H1 (cell line): ENCODE results near the gene PSMB9. TPM values are rescaled to one million over a fixed set of nuclear protein-coding genes. Genes with fewer than 3 reads are reported as not detected.

ENCODE experiments used
- CTCF ChIA-PET: fragments of 300-600 bp; sonication (Branson Sonifier 250); formaldehyde crosslinking; loops from one replicate; lab custom pipeline; 2021; ENCODE audit not compliant: partially characterized antibody; lab: Charles Lee
- POLR2A ChIA-PET: fragments of 300-600 bp; sonication (Branson Sonifier 250); formaldehyde crosslinking; loops from one replicate; lab custom pipeline; 2021; ENCODE audit warnings: inconsistent platforms; ENCODE audit not compliant: partially characterized antibody; lab: Charles Lee
- DNase-seq, 2 experiments: peaks; one replicate each; pipeline versions ENCODE4 v3.0.0 to v3.0.0-alpha.2; 2010 to 2022; ENCODE audit warnings: low spot score in 2 of 2, low read depth in 1 of 2, mixed read lengths in 1 of 2
- FAIRE-seq: peaks from 2 replicates; lab custom pipeline; 2011; peaks lifted over from hg19 to GRCh38; lab: Jason Lieb, UNC
- H2AFZ ChIP-seq: 2 replicates; pipeline ENCODE4 v1.8.1; 2012; ENCODE audit warnings: low read length, inconsistent platforms
- H2AK5ac ChIP-seq: 2 replicates; pipeline ENCODE4 v1.6.1; 2013; ENCODE audit warnings: low read depth, low read length
- H2BK120ac ChIP-seq: replicated peaks from 2 replicates; pipeline ENCODE3; 2013; ENCODE audit warnings: low read depth, low read length, inconsistent platforms
- H2BK12ac ChIP-seq: 2 replicates; pipeline ENCODE4 v1.6.1; 2013; ENCODE audit warnings: low read depth, low read length
- H2BK15ac ChIP-seq: 2 replicates; pipeline ENCODE4 v1.6.1; 2013; ENCODE audit warnings: low read length
- H2BK20ac ChIP-seq: 2 replicates; pipeline ENCODE4 v1.6.1; 2013; ENCODE audit warnings: low read length
- H2BK5ac ChIP-seq: 2 replicates; pipeline ENCODE4 v1.6.1; 2013; ENCODE audit warnings: low read depth, low read length
- H3K14ac ChIP-seq: 2 replicates; pipeline ENCODE4 v1.6.1; 2013; ENCODE audit warnings: inconsistent platforms; ENCODE audit not compliant: insufficient read length
- H3K18ac ChIP-seq: 2 replicates; pipeline ENCODE4 v1.6.1; 2013; ENCODE audit warnings: low read length; ENCODE audit errors: extremely low read depth
- H3K23ac ChIP-seq: 2 replicates; pipeline ENCODE4 v1.6.1; 2013; ENCODE audit warnings: inconsistent platforms; ENCODE audit not compliant: insufficient read length
- H3K23me2 ChIP-seq: 2 replicates; pipeline ENCODE4 v1.6.1; 2013; ENCODE audit warnings: low read depth, low read length
- H3K27ac ChIP-seq: 2 replicates; pipeline ENCODE4 v1.6.1; 2011; ENCODE audit warnings: low read depth, low read length, inconsistent platforms
- H3K27me3 ChIP-seq, 4 experiments: replicated peaks in 1 of 4; 1 replicate in 1 of 4; 2 replicates in 3 of 4; pipeline versions ENCODE4 v1.6.1 to v1.8.1; 2011 to 2013; ENCODE audit warnings: low read length in 3 of 4, mild to moderate bottlenecking in 3 of 4, inconsistent platforms in 2 of 4, mixed read lengths in 2 of 4, moderate library complexity in 1 of 4; ENCODE audit not compliant: control insufficient read depth in 3 of 4, insufficient read depth in 3 of 4; ENCODE audit errors: extremely low read depth in 1 of 4
- H3K36me3 ChIP-seq, 4 experiments: 2 replicates each; pipeline versions ENCODE4 v1.6.1 to v1.8.1; 2011 to 2013; ENCODE audit warnings: mild to moderate bottlenecking in 4 of 4, low read length in 3 of 4, moderate library complexity in 2 of 4, control low read depth in 1 of 4, inconsistent platforms in 1 of 4; ENCODE audit not compliant: insufficient read depth in 4 of 4, control insufficient read depth in 2 of 4
- H3K4ac ChIP-seq: replicated peaks from 2 replicates; pipeline ENCODE3; 2013; ENCODE audit warnings: low read length, low read depth, mixed read lengths, inconsistent platforms; ENCODE audit not compliant: insufficient read length
- H3K4me1 ChIP-seq, 4 experiments: replicated peaks in 1 of 4; 1 replicate in 1 of 4; 2 replicates in 3 of 4; pipeline versions ENCODE4 v1.6.1 to v1.8.1; 2011 to 2013; ENCODE audit warnings: low read length in 3 of 4, inconsistent platforms in 2 of 4, mixed read lengths in 1 of 4; ENCODE audit not compliant: insufficient read depth in 4 of 4, control insufficient read depth in 3 of 4
- H3K4me2 ChIP-seq, 2 experiments: 2 replicates each; pipeline versions ENCODE4 v1.6.1 to v1.8.1; 2011 to 2013; ENCODE audit warnings: low read depth in 2 of 2, low read length in 2 of 2, control low read depth in 1 of 2, inconsistent platforms in 1 of 2, mild to moderate bottlenecking in 1 of 2; ENCODE audit not compliant: insufficient read depth in 1 of 2
- H3K4me3 ChIP-seq, 4 experiments: fragments of 200-600, 300-600 bp in 1 of 4; sonication (generic), shearing (Covaris generic), sonication (Bioruptor Twin) in 1 of 4; 2 replicates each; pipeline versions ENCODE4 v1.5.1 to v1.8.1; 2011 to 2016; ENCODE audit warnings: low read length in 4 of 4, low read depth in 3 of 4, control low read depth in 2 of 4, inconsistent platforms in 2 of 4, mild to moderate bottlenecking in 2 of 4, mixed read lengths in 1 of 4, moderate library complexity in 1 of 4; ENCODE audit not compliant: insufficient read depth in 2 of 4; ENCODE audit errors: extremely low read depth in 1 of 4
- H3K56ac ChIP-seq: replicated peaks from 2 replicates; pipeline ENCODE3; 2013; ENCODE audit warnings: low read depth, mild to moderate bottlenecking, mixed read lengths, low read length, inconsistent platforms; ENCODE audit not compliant: insufficient read length
- H3K79me1 ChIP-seq: 2 replicates; pipeline ENCODE4 v1.6.1; 2013; ENCODE audit warnings: low read depth, low read length, control low read depth
- H3K79me2 ChIP-seq, 2 experiments: 2 replicates each; pipeline versions ENCODE4 v1.6.1 to v1.8.1; 2012 to 2013; ENCODE audit warnings: low read length in 2 of 2, mild to moderate bottlenecking in 2 of 2, inconsistent platforms in 1 of 2; ENCODE audit not compliant: insufficient read depth in 2 of 2, control insufficient read depth in 1 of 2
- H3K9ac ChIP-seq, 4 experiments: replicated peaks in 1 of 4; 1 replicate in 1 of 4; 2 replicates in 3 of 4; pipeline versions ENCODE4 v1.6.1 to v1.8.1; 2011 to 2013; ENCODE audit warnings: low read depth in 3 of 4, low read length in 3 of 4, control low read depth in 2 of 4, mild to moderate bottlenecking in 2 of 4, moderate library complexity in 2 of 4, inconsistent platforms in 1 of 4; ENCODE audit errors: extremely low read depth in 1 of 4
- H3K9me3 ChIP-seq, 2 experiments: 2 replicates each; pipeline versions ENCODE4 v1.6.1 to v1.8.1; 2012 to 2013; ENCODE audit warnings: mild to moderate bottlenecking in 2 of 2, moderate library complexity in 2 of 2, control low read depth in 1 of 2, inconsistent platforms in 1 of 2, low read depth in 1 of 2, low read length in 1 of 2, mixed read lengths in 1 of 2; ENCODE audit not compliant: insufficient read depth in 2 of 2
- H4K20me1 ChIP-seq, 2 experiments: replicated peaks in 1 of 2; 2 replicates each; pipeline versions ENCODE3 to v1.8.1; 2011 to 2013; ENCODE audit warnings: inconsistent platforms in 2 of 2, low read length in 2 of 2, mild to moderate bottlenecking in 1 of 2; ENCODE audit not compliant: insufficient read depth in 2 of 2, control insufficient read depth in 1 of 2
- H4K5ac ChIP-seq: 2 replicates; pipeline ENCODE4 v1.6.1; 2013; ENCODE audit warnings: low read length, low read depth, mixed read lengths, inconsistent platforms; ENCODE audit not compliant: insufficient read length
- H4K8ac ChIP-seq: 2 replicates; pipeline ENCODE4 v1.8.0; 2013; ENCODE audit warnings: mild to moderate bottlenecking, moderate library complexity, low read length, inconsistent platforms; ENCODE audit not compliant: insufficient read depth; ENCODE audit errors: extremely low read depth
- H4K91ac ChIP-seq: replicated peaks from 2 replicates; pipeline ENCODE3; 2013; ENCODE audit warnings: low read length, mixed read lengths, inconsistent platforms; ENCODE audit not compliant: insufficient read length
- ASH2L ChIP-seq: fragments of 200-600, 300-600 bp; sonication (generic); IDR thresholded peaks from one replicate; pipeline ENCODE4 v1.7.1; 2017; ENCODE audit warnings: low read length
- CBX5 ChIP-seq: fragments of 300-800, 300-1000 bp; sonication (generic); IDR thresholded peaks from 2 replicates; pipeline ENCODE4 v1.7.1; 2016; ENCODE audit warnings: antibody characterized with exemption, low read length, low read depth
- EGR1 ChIP-seq: IDR thresholded peaks from 2 replicates; pipeline ENCODE4 v1.6.1; 2011; ENCODE audit warnings: low read depth, low read length, borderline replicate concordance
- FOSL1 ChIP-seq: IDR thresholded peaks from 2 replicates; pipeline ENCODE4 v1.6.1; 2011; ENCODE audit warnings: mild to moderate bottlenecking, low read depth, low read length, moderate library complexity; ENCODE audit not compliant: insufficient read depth
- GTF2F1 ChIP-seq: IDR thresholded peaks from 2 replicates; pipeline ENCODE4 v1.6.1; 2012; ENCODE audit warnings: low read depth, low read length, improper control_type of control experiment, borderline replicate concordance
- JUND ChIP-seq: IDR thresholded peaks from 2 replicates; pipeline ENCODE4 v1.6.1; 2011; ENCODE audit warnings: mild to moderate bottlenecking, improper control_type of control experiment, low read length
- POLR2A ChIP-seq, 2 experiments: IDR thresholded peaks; 1 replicate in 1 of 2; 2 replicates in 1 of 2; pipeline ENCODE4 v1.6.1; 2011; ENCODE audit warnings: low read depth in 2 of 2, low read length in 2 of 2, mild to moderate bottlenecking in 2 of 2; ENCODE audit errors: control extremely low read depth in 1 of 2
- TEAD4 ChIP-seq: IDR thresholded peaks from 2 replicates; pipeline ENCODE4 v1.6.1; 2012; ENCODE audit warnings: low read depth, low read length, inconsistent platforms, mixed read lengths
- WGBS, 2 experiments: shearing (Covaris generic) in 1 of 2; methylation state at CpG; one replicate each; pipeline versions ENCODE4 v1.1.6 to v1.1.7; 2013 to 2015; ENCODE audit warnings: low lambda C conversion rate in 2 of 2, mixed read lengths in 2 of 2, inconsistent platforms in 1 of 2, low coverage in 1 of 2, missing lambda C conversion rate in 1 of 2; ENCODE audit not compliant: insufficient replicate concordance in 2 of 2, insufficient coverage in 1 of 2, insufficient read length in 1 of 2; ENCODE audit errors: extremely low coverage in 1 of 2, missing lambda C conversion rate in 1 of 2; 5-methylcytosine and 5-hydroxymethylcytosine counted together
- polyA plus RNA-seq, 7 experiments: library from polyadenylated mRNA; depleted of rRNA in 3 of 7; stranded (reverse) in 5 of 7; unstranded in 2 of 7; fragments of >200 nt in 5 of 7; fragments of 200-250 nt in 2 of 7; gene quantifications; 1 replicate in 5 of 7; 2 replicates in 1 of 7; 4 replicates in 1 of 7; pipeline versions ENCODE4 v1.2.1 to v1.2.3, GENCODE V29; 2011 to 2013; ENCODE audit warnings: missing spikeins in 2 of 7, mixed read lengths in 2 of 7
- total RNA-seq: library from RNA; stranded (reverse); fragmentation: NEBNext Ultra II Directional; extraction: Animal tissue kit (Norgen Biotek cat#: 25700); gene quantifications from 2 replicates; pipeline ENCODE4 v1.2.1, GENCODE V29; 2021
- TF ChIP-seq, protein P1 (sequence below): IDR thresholded peaks from 2 replicates; pipeline ENCODE4 v1.6.1; 2012; ENCODE audit warnings: low read length, inconsistent platforms

Gene PSMB9
- total and polyA plus RNA-seq, 2 of the 8 experiments (the other 6 are each of a cell fraction or from before 2014, with no cell fraction given) = 4.5 to 22.8 TPM

DNA sequence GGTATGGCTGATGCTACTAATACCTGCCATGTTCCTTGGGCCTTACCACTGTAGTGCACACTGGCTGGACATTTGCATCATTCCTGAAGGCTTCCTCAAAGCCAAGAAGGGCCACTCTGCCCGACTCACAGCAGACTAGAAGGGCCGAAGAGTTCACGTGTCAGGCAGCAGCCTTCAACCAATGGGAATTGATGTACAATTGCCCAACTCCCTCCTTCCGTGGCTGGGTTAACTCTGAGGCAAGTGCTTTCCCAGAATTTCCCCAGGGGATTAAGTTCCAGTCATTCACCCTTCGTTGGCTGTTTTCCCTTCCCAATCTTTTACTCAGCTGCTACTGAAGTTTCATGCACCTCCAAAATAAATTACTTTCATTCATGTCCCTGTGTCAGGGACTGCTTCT, 29.8 kb downstream of the PSMB9 start:
- Histone ChIP-seq H4K91ac (no peak overlapping the region), H3K9me3 (no peaks in the 10 kb centered on the region), H2BK12ac (no peak overlapping the region), H2BK5ac (no peak overlapping the region), H3K79me1 (no peaks in the 10 kb centered on the region), H3K27ac (no peak overlapping the region), H3K36me3 (no peaks in the 10 kb centered on the region), H3K14ac (no peak overlapping the region), H2AK5ac (no peak overlapping the region), H3K23ac (no peak overlapping the region), H3K23me2 (no peaks in the 10 kb centered on the region), H3K4me3 (no peak overlapping the region), H3K9ac (no peak overlapping the region), H4K5ac (no peak overlapping the region), H3K4me1 (no peaks in the 10 kb centered on the region), H4K20me1 (no peaks in the 10 kb centered on the region), H3K4ac (no peak overlapping the region), H3K4me2 (no peak overlapping the region), H2AFZ (peak overlapping the region; percentile 48), H3K18ac (no peak overlapping the region), H3K56ac (no peak overlapping the region), H2BK120ac (no peak overlapping the region), H3K79me2 (no peaks in the 10 kb centered on the region), H2BK15ac (no peak overlapping the region), H3K27me3 (no peaks in the 10 kb centered on the region), H4K8ac (no peak overlapping the region), H2BK20ac (no peak overlapping the region)
- no peak for DNase-seq
- no peak for TF ChIP-seq FOSL1
- TF ChIP-seq POLR2A (IDR thresholded peaks at IDR 0.05; ENCODE audit: control extremely low read depth in 1 of 2, low read depth in 2 of 2, low read length in 2 of 2) = no peak
- no peak for TF ChIP-seq TEAD4
- no peak for TF ChIP-seq GTF2F1
- TF ChIP-seq ASH2L = no peak
- TF ChIP-seq, protein P1, sequence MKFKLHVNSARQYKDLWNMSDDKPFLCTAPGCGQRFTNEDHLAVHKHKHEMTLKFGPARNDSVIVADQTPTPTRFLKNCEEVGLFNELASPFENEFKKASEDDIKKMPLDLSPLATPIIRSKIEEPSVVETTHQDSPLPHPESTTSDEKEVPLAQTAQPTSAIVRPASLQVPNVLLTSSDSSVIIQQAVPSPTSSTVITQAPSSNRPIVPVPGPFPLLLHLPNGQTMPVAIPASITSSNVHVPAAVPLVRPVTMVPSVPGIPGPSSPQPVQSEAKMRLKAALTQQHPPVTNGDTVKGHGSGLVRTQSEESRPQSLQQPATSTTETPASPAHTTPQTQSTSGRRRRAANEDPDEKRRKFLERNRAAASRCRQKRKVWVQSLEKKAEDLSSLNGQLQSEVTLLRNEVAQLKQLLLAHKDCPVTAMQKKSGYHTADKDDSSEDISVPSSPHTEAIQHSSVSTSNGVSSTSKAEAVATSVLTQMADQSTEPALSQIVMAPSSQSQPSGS = no peak
- TF ChIP-seq JUND = no peak
- no peak for TF ChIP-seq EGR1
- TF ChIP-seq CBX5 = no peak
- FAIRE-seq = no peak
- POLR2A ChIA-PET = interaction anchor here (1.5 kb wide), 1 partner anchor 86 kb away, joined by 3 read pairs; no protein-coding TSS in a partner anchor
- 68% methylated on average over 5 of the region's 5 CpGs; no CpG with 5 or more reads in 1 of the 2 experiments for WGBS, 2 experiments
- CTCF ChIA-PET = interaction anchor here (0.7 to 3.1 kb wide), 3 partner anchors 50 to 71 kb away, joined by 3 to 15 read pairs (median 4); no protein-coding TSS in a partner anchor
